Endodermal cell (in vitro differentiated cells): ENCODE data around the gene RNF114. TPM values are rescaled to one million over a fixed set of nuclear protein-coding genes. Genes with fewer than 3 reads are reported as not detected.

Source experiments
- DNase-seq: peaks from one replicate; pipeline ENCODE4 v3.0.0-alpha.2; 2017
- H3K27ac ChIP-seq: 2 replicates; pipeline ENCODE4 v1.5.1; 2013; ENCODE audit warnings: mild to moderate bottlenecking, low read depth, low read length, moderate library complexity
- H3K27me3 ChIP-seq: 2 replicates; pipeline ENCODE4 v1.6.1; 2013; ENCODE audit warnings: mild to moderate bottlenecking, low read length, moderate library complexity; ENCODE audit not compliant: insufficient read depth, control insufficient read depth, poor library complexity, severe bottlenecking
- H3K36me3 ChIP-seq: 2 replicates; pipeline ENCODE4 v1.7.0; 2013; ENCODE audit warnings: mild to moderate bottlenecking, low read length, moderate library complexity; ENCODE audit not compliant: control insufficient read depth, insufficient read depth
- H3K4me1 ChIP-seq: one replicate; pipeline ENCODE4 v1.7.0; 2013; ENCODE audit warnings: low read length; ENCODE audit not compliant: control insufficient read depth, insufficient read depth
- H3K4me3 ChIP-seq: 2 replicates; pipeline ENCODE4 v1.5.1; 2013; ENCODE audit warnings: mild to moderate bottlenecking, low read length, moderate library complexity
- H3K9ac ChIP-seq: 2 replicates; pipeline ENCODE4 v1.6.1; 2013; ENCODE audit warnings: mild to moderate bottlenecking, low read length, moderate library complexity; ENCODE audit not compliant: poor library complexity, severe bottlenecking; ENCODE audit errors: extremely low read depth
- H3K9me3 ChIP-seq: 2 replicates; pipeline ENCODE4 v1.6.1; 2013; ENCODE audit warnings: mild to moderate bottlenecking, low read length, moderate library complexity; ENCODE audit not compliant: control insufficient read depth
- H3K27ac Mint-ChIP-seq: 2 replicates; pipeline ENCODE4 v1.8.0; 2020; ENCODE audit warnings: mixed read lengths
- H3K27me3 Mint-ChIP-seq: 2 replicates; pipeline ENCODE4 v1.8.0; 2021; ENCODE audit warnings: mild to moderate bottlenecking, mixed read lengths; ENCODE audit not compliant: insufficient read depth
- H3K36me3 Mint-ChIP-seq: 2 replicates; pipeline ENCODE4 v1.8.0; 2020; ENCODE audit warnings: low read depth, mixed read lengths
- H3K4me1 Mint-ChIP-seq: 2 replicates; pipeline ENCODE4 v1.8.0; 2020; ENCODE audit warnings: mixed read lengths
- H3K4me3 Mint-ChIP-seq: 2 replicates; pipeline ENCODE4 v1.8.0; 2020; ENCODE audit warnings: mild to moderate bottlenecking, moderate library complexity, mixed read lengths
- H3K9me3 Mint-ChIP-seq: 2 replicates; pipeline ENCODE4 v1.8.0; 2020; ENCODE audit warnings: mild to moderate bottlenecking, mixed read lengths
- CTCF ChIP-seq: fragments of 200-600 bp; sonication (generic); conservative IDR thresholded peaks from 2 replicates; pipeline ENCODE4 v1.5.0; 2021; ENCODE audit warnings: antibody characterized with exemption, mild to moderate bottlenecking
- WGBS, 2 experiments: methylation state at CpG; one replicate each; pipeline versions ENCODE4 v1.1.5 to v1.1.7; 2013; ENCODE audit warnings: missing lambda C conversion rate in 2 of 2, mixed read lengths in 1 of 2; ENCODE audit not compliant: insufficient coverage in 1 of 2, insufficient read length in 1 of 2; 5-methylcytosine and 5-hydroxymethylcytosine counted together
- total RNA-seq, 2 donors: library from RNA; stranded (reverse); fragmentation: NEBNext Ultra II Directional in 1 of 2; extraction: Animal tissue kit (Norgen Biotek cat#: 25700) in 1 of 2; gene quantifications; 2 replicates in 1 of 2; 3 replicates in 1 of 2; pipeline ENCODE4 v1.2.1, GENCODE V29; 2021

Gene RNF114
- total RNA-seq, 2 donors from 2014 or later = 48.8 to 52.5 TPM

DNA sequence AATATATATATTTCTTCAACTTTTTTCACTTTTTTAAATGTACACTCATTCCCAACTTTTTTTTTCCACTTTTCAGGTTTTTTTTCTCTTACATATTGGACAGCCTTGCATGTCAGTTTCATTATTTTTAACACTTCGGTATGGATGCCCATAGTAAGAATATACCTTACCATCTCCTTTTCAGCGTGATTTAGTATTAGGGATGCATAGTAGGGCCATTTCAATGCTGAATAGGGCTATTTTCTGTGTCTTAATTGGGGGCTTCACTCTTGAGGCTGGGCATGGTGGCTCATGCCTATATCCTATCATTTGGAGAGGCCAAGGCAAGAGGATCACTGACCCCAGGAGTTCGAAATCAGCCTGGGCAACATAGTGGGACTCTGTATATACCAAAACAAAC is 6.7 kb downstream of the RNF114 start:
- no peak overlapping the region for H3K27ac Mint-ChIP-seq
- no peaks in the 10 kb centered on the region for H3K27me3 Mint-ChIP-seq
- no peak overlapping the region for H3K9ac ChIP-seq
- peaks cover 69% of the 10 kb centered on the region for H3K36me3 ChIP-seq
- H3K4me1 ChIP-seq = peaks cover 15% of the 10 kb centered on the region
- peaks cover 63% of the 10 kb centered on the region for H3K36me3 Mint-ChIP-seq
- no peak overlapping the region for H3K4me3 Mint-ChIP-seq
- H3K4me3 ChIP-seq = no peak overlapping the region
- H3K4me1 Mint-ChIP-seq = peaks cover 23% of the 10 kb centered on the region
- 97% methylated on average over 2 of the region's 3 CpGs; no CpG with 5 or more reads in 1 of the 2 experiments for WGBS, 2 experiments
- no peaks in the 10 kb centered on the region for H3K27me3 ChIP-seq
- no peak for TF ChIP-seq CTCF
- no peaks in the 10 kb centered on the region for H3K9me3 ChIP-seq
- no peak overlapping the region for H3K27ac ChIP-seq
- peaks cover under 1% of the 10 kb centered on the region for H3K9me3 Mint-ChIP-seq
- no peak for DNase-seq

DNA sequence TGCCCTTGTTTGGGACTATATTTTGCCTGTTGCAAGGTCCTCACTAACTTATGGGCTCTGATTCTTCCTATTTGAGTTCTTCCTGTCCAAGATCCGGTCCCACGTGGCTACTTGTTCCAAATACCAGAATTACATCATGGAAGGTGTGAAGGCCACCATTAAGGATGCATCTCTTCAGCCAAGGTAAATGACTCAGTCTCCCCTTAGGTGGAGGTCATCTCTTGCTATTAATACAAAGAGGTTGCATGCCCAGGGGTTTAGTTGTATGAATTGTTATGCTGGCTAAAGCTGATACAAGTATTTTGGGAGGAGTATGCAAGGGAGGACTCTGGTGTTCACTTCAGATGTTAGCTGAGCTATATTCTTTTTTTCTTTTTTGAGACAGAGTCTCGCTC is 9.1 kb downstream of the RNF114 start:
- no peaks in the 10 kb centered on the region for H3K27me3 ChIP-seq
- H3K27ac ChIP-seq = no peak overlapping the region
- peaks cover 86% of the 10 kb centered on the region for H3K36me3 ChIP-seq
- 83 to 95% methylated on average over 2 to 3 of the region's 3 CpGs for WGBS, 2 experiments
- peaks cover 7% of the 10 kb centered on the region for H3K4me1 Mint-ChIP-seq
- H3K4me1 ChIP-seq = peaks cover 2% of the 10 kb centered on the region
- H3K9me3 Mint-ChIP-seq = peaks cover 1% of the 10 kb centered on the region
- no peak overlapping the region for H3K9ac ChIP-seq
- H3K27ac Mint-ChIP-seq = no peak overlapping the region
- no peak overlapping the region for H3K4me3 ChIP-seq
- no peaks in the 10 kb centered on the region for H3K27me3 Mint-ChIP-seq
- H3K4me3 Mint-ChIP-seq = no peak overlapping the region
- peaks cover 79% of the 10 kb centered on the region for H3K36me3 Mint-ChIP-seq
- no peak for TF ChIP-seq CTCF
- H3K9me3 ChIP-seq = no peaks in the 10 kb centered on the region
- DNase-seq = no peak

DNA sequence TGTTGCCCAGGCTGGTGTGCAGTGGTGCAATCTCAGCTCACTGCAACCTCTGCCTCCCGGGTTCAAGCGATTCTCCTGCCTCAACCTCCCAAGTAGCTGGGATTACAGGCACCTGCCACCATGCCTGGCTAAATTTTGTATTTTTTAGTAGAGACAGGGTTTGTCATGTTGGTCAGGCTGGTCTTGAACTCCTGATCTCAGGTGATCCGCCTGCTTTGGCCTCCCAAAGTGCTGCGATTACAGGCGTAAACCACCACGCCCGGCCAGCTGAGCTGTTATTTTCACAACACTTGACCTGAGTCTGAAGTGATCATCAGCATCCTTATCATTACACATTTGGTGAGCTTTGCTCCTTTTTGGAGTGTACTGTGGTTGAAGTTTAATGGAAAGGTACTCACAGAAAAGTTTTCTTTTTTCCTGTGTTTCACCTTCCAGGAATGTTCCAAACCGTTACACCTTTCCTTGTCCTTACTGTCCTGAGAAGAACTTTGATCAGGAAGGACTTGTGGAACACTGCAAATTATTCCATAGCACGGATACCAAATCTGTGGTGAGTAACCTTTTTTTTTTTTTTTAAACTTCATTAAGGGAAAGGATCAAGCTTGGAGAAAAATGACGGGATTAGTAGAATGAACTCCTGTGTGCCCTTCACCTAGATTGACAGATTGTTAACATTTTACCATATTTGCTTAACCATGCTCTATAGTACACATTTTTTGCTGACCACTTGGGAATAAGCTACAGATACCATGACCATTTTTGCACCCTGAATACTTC is 9.7 kb downstream of the RNF114 start:
- H3K4me1 ChIP-seq = peaks cover 2% of the 10 kb centered on the region
- Mint-ChIP-seq H3K36me3 (peaks cover 84% of the 10 kb centered on the region), H3K27me3 (no peaks in the 10 kb centered on the region), H3K27ac (no peak overlapping the region), H3K9me3 (peaks cover 1% of the 10 kb centered on the region), H3K4me3 (no peak overlapping the region), H3K4me1 (peaks cover 6% of the 10 kb centered on the region)
- no peak for DNase-seq
- H3K9me3 ChIP-seq = no peaks in the 10 kb centered on the region
- H3K9ac ChIP-seq = no peak overlapping the region
- TF ChIP-seq CTCF = no peak
- no peak overlapping the region for H3K4me3 ChIP-seq
- no peaks in the 10 kb centered on the region for H3K27me3 ChIP-seq
- H3K36me3 ChIP-seq = peaks cover 90% of the 10 kb centered on the region
- H3K27ac ChIP-seq = no peak overlapping the region
- 87 to 93% methylated on average over 2 to 10 of the region's 10 CpGs for WGBS, 2 experiments
